ENCODE results near the gene PKMYT1.

DNA sequence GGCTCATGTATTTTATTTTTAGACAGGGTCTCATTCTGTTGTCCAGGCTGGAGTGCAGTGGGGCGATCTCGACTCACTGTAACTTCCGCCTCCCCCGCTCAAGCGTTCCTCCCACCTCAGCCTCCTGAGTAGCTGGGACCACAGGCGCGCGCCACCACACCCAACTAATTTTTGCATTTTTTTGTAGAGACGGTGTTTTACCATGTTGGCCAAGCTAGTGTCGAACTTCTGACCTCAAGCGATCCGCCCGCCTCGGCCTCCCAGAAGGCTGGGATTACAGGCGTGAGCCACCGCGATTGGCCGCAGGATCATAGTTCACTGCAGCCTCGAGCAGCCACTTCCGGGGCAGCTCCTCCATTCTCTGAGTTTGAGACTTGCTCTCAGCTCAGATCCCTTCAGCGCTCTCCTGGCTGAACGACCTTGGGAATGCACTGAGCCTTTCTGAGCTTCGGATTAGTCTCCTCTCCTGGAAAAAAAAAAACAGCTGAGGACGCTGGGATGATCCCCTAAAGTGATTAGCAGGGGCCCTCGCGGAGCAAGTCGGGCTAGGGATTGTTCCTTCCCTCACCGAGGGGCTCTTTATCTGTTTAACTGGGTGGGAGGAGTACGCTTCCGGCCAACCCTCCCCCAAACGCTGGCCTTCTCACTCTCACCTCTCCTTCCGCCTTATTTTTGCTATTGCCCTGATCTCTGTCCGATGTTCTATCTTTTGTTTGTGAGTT is 1.1 kb upstream of the PKMYT1 start:
- TF ChIP-seq GATA3 (IDR thresholded peaks at IDR 0.05; ENCODE audit: low read depth, low read length) (no peak), GATA2 (IDR thresholded peaks at IDR 0.05; ENCODE audit: low read depth, low read length) (no peak)
